Activated CD8-positive, alpha-beta T cell treated with anti-CD3 and anti-CD28 coated beads for 36 hours (primary cell): ENCODE data around the gene FBXO4. TPM values are rescaled to one million over a fixed set of nuclear protein-coding genes. Genes with fewer than 3 reads are reported as not detected.

Experiments used
- ATAC-seq: fragments of 200-7000 bp; cut with Tn5 transposase; one replicate; pipeline ENCODE4 v1.10.0; 2021; ENCODE audit warnings: mild to moderate bottlenecking, moderate library complexity
- CTCF ChIA-PET: fragments of 350-600 bp; sonication (Branson Sonifier 250); formaldehyde crosslinking; loops from one replicate; lab custom pipeline; 2021; ENCODE audit warnings: antibody characterized with exemption; lab: Charles Lee
- POLR2A ChIA-PET: fragments of 350-600 bp; sonication (Branson Sonifier 250); formaldehyde crosslinking; loops from one replicate; lab custom pipeline; 2021; ENCODE audit warnings: antibody characterized with exemption; lab: Charles Lee
- DNase-seq: peaks from one replicate; pipeline ENCODE4 v3.0.0-alpha.2; 2020
- H3K27ac Mint-ChIP-seq: one replicate; pipeline ENCODE4 v1.8.0; 2021; ENCODE audit warnings: mild to moderate bottlenecking, mixed read lengths
- H3K27me3 Mint-ChIP-seq: one replicate; pipeline ENCODE4 v1.8.0; 2021; ENCODE audit warnings: mixed read lengths
- H3K36me3 Mint-ChIP-seq: one replicate; pipeline ENCODE4 v1.8.0; 2021; ENCODE audit warnings: low read depth, mixed read lengths
- H3K4me1 Mint-ChIP-seq: one replicate; pipeline ENCODE4 v1.8.0; 2021; ENCODE audit warnings: low read depth, mixed read lengths
- H3K4me3 Mint-ChIP-seq: one replicate; pipeline ENCODE4 v1.8.0; 2021; ENCODE audit warnings: mild to moderate bottlenecking, moderate library complexity, mixed read lengths
- H3K9me3 Mint-ChIP-seq: one replicate; pipeline ENCODE4 v1.8.0; 2021; ENCODE audit warnings: mixed read lengths
- intact Hi-C: fragments of 100-400 bp; cut with micrococcal nuclease; formaldehyde crosslinking; loops from one replicate; pipeline ENCODE4 v1.10.0; 2022
- total RNA-seq, 2 experiments: library from RNA; stranded (reverse); gene quantifications; one replicate each; pipeline ENCODE4 v1.2.3, GENCODE V29; 2021
- TF ChIP-seq, protein P1 (sequence below): fragments of 200-600 bp; IDR thresholded peaks from one replicate; pipeline ENCODE4 v1.8.0; 2022; ENCODE audit warnings: antibody characterized with exemption, mild to moderate bottlenecking

FBXO4 gene
- total RNA-seq, 2 experiments from 2014 or later, result 18.5 to 21.0 TPM

DNA sequence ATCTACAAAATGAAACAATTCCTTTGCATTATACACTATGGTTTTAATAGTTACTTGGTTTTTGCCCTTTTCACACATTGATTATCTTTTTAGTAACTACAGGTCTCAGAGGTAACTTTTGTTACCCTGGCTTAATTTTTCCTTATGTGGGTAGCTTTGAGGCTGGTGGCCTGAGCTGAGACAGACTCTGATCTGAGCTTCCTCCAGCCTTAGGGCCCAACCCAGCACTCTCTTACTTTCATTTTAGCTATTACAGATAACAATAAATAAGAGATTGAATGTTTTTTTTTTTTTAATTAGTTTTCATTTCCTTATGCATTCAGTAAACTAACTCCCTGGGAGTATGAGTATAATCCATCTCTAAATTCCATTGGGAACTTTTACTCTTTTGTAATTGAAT, 39.8 kb upstream of the FBXO4 start:
- no peak for DNase-seq
- TF ChIP-seq, protein P1, sequence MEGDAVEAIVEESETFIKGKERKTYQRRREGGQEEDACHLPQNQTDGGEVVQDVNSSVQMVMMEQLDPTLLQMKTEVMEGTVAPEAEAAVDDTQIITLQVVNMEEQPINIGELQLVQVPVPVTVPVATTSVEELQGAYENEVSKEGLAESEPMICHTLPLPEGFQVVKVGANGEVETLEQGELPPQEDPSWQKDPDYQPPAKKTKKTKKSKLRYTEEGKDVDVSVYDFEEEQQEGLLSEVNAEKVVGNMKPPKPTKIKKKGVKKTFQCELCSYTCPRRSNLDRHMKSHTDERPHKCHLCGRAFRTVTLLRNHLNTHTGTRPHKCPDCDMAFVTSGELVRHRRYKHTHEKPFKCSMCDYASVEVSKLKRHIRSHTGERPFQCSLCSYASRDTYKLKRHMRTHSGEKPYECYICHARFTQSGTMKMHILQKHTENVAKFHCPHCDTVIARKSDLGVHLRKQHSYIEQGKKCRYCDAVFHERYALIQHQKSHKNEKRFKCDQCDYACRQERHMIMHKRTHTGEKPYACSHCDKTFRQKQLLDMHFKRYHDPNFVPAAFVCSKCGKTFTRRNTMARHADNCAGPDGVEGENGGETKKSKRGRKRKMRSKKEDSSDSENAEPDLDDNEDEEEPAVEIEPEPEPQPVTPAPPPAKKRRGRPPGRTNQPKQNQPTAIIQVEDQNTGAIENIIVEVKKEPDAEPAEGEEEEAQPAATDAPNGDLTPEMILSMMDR, result no peak
- H3K4me3 Mint-ChIP-seq, result no peak overlapping the region
- H3K36me3 Mint-ChIP-seq, result no peaks in the 10 kb centered on the region
- POLR2A ChIA-PET, result no interaction called here
- H3K27ac Mint-ChIP-seq, result no peak overlapping the region
- no peak for ATAC-seq
- H3K9me3 Mint-ChIP-seq, result no peaks in the 10 kb centered on the region
- H3K27me3 Mint-ChIP-seq, result peaks cover 9% of the 10 kb centered on the region
- intact Hi-C loops, result no loop called here
- H3K4me1 Mint-ChIP-seq, result no peaks in the 10 kb centered on the region
- CTCF ChIA-PET, result interaction anchor here (0.7 to 1.1 kb wide), 2 partner anchors 9 to 14 kb away, joined by 3 to 4 read pairs; no protein-coding TSS in a partner anchor

DNA sequence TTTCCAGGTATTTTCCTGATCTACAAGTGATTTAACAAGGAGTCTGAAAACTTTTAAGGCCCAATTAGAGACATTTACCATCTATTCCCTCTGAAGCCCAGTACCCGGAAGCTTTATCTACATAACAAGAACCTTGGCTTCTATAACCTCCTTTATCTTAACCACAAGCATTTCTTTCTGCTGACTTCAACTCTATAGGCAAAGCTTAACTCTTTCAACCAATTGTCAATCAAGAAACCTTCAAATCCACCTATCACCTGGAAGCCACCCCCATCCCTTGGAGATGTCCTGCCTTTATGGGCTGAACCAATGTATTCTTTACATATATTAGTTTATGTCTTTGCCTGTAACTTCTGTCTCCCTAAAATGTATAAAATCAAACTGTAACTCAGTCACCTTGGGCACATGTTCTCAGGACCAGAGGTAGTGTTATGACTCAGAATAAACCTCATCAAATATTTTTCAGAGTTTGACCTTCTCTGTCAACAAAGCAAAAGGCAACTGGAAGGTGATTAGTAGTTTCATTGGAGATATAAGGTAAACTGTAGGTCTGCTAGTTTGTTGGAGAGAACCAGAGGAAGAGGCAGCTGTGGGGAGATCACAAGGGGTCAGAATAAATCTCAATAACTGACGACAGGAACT, 33.9 kb upstream of the FBXO4 start:
- ChIA-PET POLR2A (no interaction called here), CTCF (interaction anchor here (1.1 to 1.3 kb wide), 2 partner anchors 34 to 35 kb away, joined by 3 to 4 read pairs; no protein-coding TSS in a partner anchor)
- TF ChIP-seq, protein P1, result no peak
- Mint-ChIP-seq H3K36me3 (no peaks in the 10 kb centered on the region), H3K27ac (no peak overlapping the region), H3K9me3 (no peaks in the 10 kb centered on the region), H3K4me3 (no peak overlapping the region), H3K4me1 (peaks cover 10% of the 10 kb centered on the region), H3K27me3 (peaks cover 21% of the 10 kb centered on the region)
- ATAC-seq (peak; percentile 53), DNase-seq (peak; percentile 12)
- intact Hi-C loops, result no loop called here

DNA sequence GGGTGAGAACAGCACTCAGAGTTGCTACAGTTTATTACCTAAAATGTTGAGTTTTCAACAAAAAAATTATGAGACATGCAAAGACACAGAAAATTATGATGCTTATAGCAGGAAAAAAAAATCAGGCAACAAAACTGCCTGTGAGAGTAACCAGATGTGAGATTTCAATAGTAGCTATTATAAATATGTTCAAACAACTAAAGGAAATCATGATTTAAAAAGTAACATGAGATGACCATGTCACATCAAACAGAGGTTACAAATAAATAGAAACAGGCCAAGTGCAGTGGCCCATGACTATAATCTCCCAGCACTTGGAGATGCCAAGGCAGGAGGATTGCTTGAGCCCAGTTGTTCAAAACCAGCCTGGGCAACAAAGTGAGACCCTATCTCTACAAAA, 33.0 kb upstream of the FBXO4 start:
- Mint-ChIP-seq H3K9me3 (no peaks in the 10 kb centered on the region), H3K4me1 (peaks cover 10% of the 10 kb centered on the region), H3K36me3 (no peaks in the 10 kb centered on the region), H3K4me3 (no peak overlapping the region), H3K27me3 (peaks cover 28% of the 10 kb centered on the region), H3K27ac (no peak overlapping the region)
- intact Hi-C loops, result no loop called here
- ATAC-seq, result no peak
- TF ChIP-seq, protein P1, result no peak
- ChIA-PET CTCF (interaction anchor here (1.3 kb wide), 1 partner anchor 35 kb away, joined by 3 read pairs; no protein-coding TSS in a partner anchor), POLR2A (no interaction called here)
- DNase-seq, result no peak

DNA sequence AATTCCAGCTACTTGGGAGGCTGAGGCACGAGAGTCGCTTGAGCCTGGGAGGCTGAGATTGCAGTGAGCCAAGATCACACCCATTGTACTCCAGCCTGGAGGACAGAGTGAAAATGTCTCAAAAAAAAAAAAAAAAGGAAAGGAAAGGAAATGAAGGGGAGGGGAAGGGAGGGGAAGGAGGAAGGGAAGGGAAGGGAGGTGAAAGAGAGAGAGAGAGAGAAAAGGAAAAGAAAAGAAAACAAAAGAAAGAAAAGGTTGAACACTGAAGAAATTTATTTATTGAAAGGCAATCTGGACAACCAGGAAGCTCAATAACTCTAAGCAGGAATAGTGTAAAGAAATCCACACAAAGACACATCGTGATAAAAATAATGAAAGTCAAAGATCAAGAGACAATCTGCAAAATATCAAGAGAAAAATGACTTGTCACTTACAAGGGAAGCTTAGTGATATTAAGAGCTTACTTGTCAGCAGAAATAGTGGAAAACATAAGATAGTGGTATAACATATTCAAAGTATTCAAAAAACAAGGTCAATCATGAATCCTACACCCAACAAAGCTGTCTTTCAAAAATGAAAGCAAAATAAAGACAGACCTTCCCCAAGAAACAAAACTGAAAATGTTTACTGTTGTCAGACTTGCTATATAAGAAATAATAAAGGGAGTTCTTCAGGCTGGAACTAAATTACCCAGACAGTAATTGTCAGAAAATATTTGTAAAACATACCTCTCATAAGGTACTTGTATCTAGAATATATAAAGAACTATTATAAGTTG, 31.8 kb upstream of the FBXO4 start:
- DNase-seq (no peak), ATAC-seq (no peak)
- Mint-ChIP-seq H3K4me1 (peaks cover 10% of the 10 kb centered on the region), H3K4me3 (no peak overlapping the region), H3K9me3 (no peaks in the 10 kb centered on the region), H3K27me3 (peaks cover 20% of the 10 kb centered on the region), H3K36me3 (no peaks in the 10 kb centered on the region), H3K27ac (no peak overlapping the region)
- TF ChIP-seq, protein P1, result no peak
- ChIA-PET CTCF (no interaction called here), POLR2A (no interaction called here)
- intact Hi-C loops, result no loop called here

DNA sequence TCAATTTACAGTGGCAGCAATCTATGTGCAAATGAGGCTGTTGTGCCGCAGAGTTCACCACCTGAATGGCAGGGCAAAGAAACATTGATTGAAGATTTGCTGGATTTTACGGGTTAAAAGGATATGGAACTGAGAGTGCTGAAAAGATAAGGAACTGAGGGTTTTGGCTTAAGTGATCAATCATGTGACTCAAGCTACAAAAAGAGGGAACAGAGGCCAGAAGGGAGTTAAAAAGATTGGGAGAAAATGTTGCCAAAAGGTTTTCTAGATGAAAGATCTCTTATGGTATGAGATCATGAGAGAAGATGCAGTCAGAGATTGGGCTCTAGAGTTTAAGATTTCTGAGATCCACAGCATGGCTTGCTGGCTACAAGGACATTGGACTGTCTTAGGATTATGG, 28.9 kb upstream of the FBXO4 start:
- TF ChIP-seq, protein P1, result no peak
- POLR2A ChIA-PET, result interaction anchor here (0.6 kb wide), 1 partner anchor 14 kb away, joined by 3 read pairs; no protein-coding TSS in a partner anchor
- no peak for DNase-seq
- Mint-ChIP-seq H3K9me3 (no peaks in the 10 kb centered on the region), H3K27ac (no peak overlapping the region), H3K36me3 (no peaks in the 10 kb centered on the region), H3K4me1 (peaks cover 8% of the 10 kb centered on the region), H3K27me3 (peaks cover 19% of the 10 kb centered on the region), H3K4me3 (no peak overlapping the region)
- intact Hi-C loops, result no loop called here
- CTCF ChIA-PET, result interaction anchor here (1.5 kb wide), 1 partner anchor 40 kb away, joined by 5 read pairs; no protein-coding TSS in a partner anchor
- ATAC-seq, result no peak
